Astrocyte of the spinal cord (primary cell): ENCODE results near the gene ABCB9.

Source experiments
- DNase-seq: peaks from one replicate; pipeline ENCODE4 v3.0.0; 2011; ENCODE audit warnings: low read depth, low spot score
- H3K4me3 ChIP-seq: 2 replicates; pipeline ENCODE4 v1.5.1; 2011; ENCODE audit warnings: low read depth, mild to moderate bottlenecking, low read length, moderate library complexity
- CTCF ChIP-seq: IDR thresholded peaks from 2 replicates; pipeline ENCODE4 v1.5.1; 2012; ENCODE audit warnings: low read depth, mild to moderate bottlenecking, low read length, inconsistent platforms
- in situ Hi-C: cut with HindIII; loops from 2 replicates; pipeline ENCODE4 v1.10.0; 2017; ENCODE audit warnings: low sequenced_read_pairs

ABCB9 gene

GRCh38 chr12:122937622-122938091, 28.6 kb downstream of the ABCB9 start:
- no peak for DNase-seq
- no peak overlapping the region for H3K4me3 ChIP-seq
- in situ Hi-C loops = no loop called here
- TF ChIP-seq CTCF = no peak

- H3K4me3 ChIP-seq = no peak overlapping the region
- in situ Hi-C loops = no loop called here
- TF ChIP-seq CTCF = no peak
- DNase-seq = no peak
Measured at GRCh38 chr12:122935318-122935717, 30.9 kb downstream of the ABCB9 start.

GRCh38 chr12:122934722-122935121, 31.5 kb downstream of the ABCB9 start:
- no peak for TF ChIP-seq CTCF
- no peak for DNase-seq
- in situ Hi-C loops = no loop called here
- no peak overlapping the region for H3K4me3 ChIP-seq

- in situ Hi-C loops = no loop called here
- H3K4me3 ChIP-seq = no peak overlapping the region
- DNase-seq = no peak
- no peak for TF ChIP-seq CTCF
Measured at GRCh38 chr12:122932207-122932606, 34.1 kb downstream of the ABCB9 start.

GRCh38 chr12:122929812-122930211, 36.5 kb downstream of the ABCB9 start:
- in situ Hi-C loops = no loop called here
- no peak for TF ChIP-seq CTCF
- H3K4me3 ChIP-seq = no peak overlapping the region
- no peak for DNase-seq

GRCh38 chr12:122929148-122929538, 37.1 kb downstream of the ABCB9 start:
- in situ Hi-C loops = no loop called here
- TF ChIP-seq CTCF = no peak
- no peak overlapping the region for H3K4me3 ChIP-seq
- DNase-seq = no peak
